ENCODE data around the gene WIPF3.

DNA sequence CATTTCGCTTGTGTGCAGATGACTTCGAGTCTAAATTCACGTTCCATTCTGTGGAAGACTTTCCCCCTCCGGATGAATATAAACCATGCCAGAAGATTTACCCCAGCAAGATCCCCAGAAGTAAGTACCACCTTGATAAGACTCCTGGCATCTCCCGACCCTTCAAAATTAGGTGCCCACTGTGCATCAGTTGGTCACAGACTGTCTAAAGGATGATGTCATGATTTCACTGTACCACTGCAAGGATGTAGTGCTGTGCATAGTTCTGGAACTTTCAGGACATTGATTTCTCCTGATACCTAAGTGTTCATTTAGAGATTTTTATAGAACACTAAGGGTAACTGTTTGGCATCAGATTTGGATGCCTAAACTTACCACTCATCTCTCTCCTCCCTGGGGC is 83.0 kb downstream of the WIPF3 start:
- TF ChIP-seq, protein P1, sequence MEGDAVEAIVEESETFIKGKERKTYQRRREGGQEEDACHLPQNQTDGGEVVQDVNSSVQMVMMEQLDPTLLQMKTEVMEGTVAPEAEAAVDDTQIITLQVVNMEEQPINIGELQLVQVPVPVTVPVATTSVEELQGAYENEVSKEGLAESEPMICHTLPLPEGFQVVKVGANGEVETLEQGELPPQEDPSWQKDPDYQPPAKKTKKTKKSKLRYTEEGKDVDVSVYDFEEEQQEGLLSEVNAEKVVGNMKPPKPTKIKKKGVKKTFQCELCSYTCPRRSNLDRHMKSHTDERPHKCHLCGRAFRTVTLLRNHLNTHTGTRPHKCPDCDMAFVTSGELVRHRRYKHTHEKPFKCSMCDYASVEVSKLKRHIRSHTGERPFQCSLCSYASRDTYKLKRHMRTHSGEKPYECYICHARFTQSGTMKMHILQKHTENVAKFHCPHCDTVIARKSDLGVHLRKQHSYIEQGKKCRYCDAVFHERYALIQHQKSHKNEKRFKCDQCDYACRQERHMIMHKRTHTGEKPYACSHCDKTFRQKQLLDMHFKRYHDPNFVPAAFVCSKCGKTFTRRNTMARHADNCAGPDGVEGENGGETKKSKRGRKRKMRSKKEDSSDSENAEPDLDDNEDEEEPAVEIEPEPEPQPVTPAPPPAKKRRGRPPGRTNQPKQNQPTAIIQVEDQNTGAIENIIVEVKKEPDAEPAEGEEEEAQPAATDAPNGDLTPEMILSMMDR (IDR thresholded peaks at IDR 0.05 in 8 of 11, conservative IDR thresholded peaks at IDR 0.05 in 3 of 11): no peak
- TF ChIP-seq POLR2A (IDR thresholded peaks at IDR 0.05) (no peak), POLR2AphosphoS5 (IDR thresholded peaks at IDR 0.05) (no peak)

Measured in spleen (tissue), 7 donors.